A172 (cell line): Measurements from ENCODE around the gene SAP30. TPM values are rescaled to one million over a fixed set of nuclear protein-coding genes. Genes with fewer than 3 reads are reported as not detected.

Experiments
- DNase-seq: peaks from one replicate; pipeline ENCODE4 v3.0.0-alpha.2; 2015; ENCODE audit warnings: low spot score
- total RNA-seq: library from RNA; depleted of rRNA; stranded (reverse); fragments of >200 nt; shearing (Covaris generic); gene quantifications from 2 replicates; pipeline ENCODE4 v1.2.3, GENCODE V29; 2014

SAP30 gene
- total RNA-seq, 1 experiment from 2014 or later: 69.5 TPM

DNA sequence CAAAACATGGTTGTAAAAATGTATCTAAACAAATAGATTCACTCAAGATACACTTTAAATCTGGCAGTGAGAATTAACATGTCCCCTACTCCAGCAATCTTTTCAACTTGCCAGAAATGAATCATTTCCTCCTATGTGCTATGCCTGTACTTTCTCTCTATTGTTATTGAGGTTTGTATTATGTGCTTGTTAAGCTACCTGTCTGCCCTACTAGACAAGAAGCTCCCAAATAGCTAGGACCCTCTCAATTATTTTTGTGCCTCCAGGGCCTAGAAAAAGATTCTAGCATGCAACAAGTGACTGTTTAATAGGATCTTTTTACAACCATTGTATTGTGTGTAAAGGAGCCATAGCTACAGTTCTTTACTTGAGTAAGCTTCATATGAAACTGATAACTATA lies 3.5 kb upstream of the SAP30 start:
- peak; percentile 19 for DNase-seq

DNA sequence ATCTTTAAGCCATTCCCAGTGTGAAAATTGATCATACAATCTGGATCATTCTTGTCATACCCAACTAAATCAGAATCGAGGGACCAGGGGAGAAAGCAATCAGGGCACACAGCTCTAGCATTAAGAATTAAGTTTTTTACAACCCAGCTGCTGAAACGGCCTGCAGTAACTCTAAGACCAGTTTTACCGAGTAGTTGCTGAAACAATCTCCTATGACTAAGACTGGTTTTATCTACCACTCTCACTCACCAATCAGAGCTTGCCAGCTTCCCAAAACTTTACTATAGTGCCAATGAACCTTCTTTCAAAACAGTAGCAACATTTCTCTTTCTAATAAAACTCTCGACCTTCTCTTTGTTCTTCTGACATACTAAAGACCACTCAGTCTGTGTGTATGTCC lies 2.8 kb upstream of the SAP30 start:
- peak; percentile 36 for DNase-seq

DNA sequence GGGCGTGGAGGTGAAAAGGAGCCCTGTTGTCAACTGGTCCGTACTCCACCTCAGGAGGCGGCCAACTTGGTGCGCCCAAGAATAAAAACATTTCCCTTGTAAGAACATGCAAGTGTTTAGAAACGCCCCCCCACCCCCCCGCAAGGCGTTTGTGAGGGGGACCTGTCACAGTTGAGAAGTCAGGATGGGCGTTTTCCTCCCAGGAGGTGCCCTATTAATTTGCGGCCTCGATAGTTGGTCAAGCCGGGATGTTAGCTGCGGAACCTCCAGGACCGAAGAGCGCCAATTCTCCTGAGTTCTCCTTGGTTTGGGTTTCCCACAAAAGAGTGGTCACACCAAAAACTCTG lies 651 bp upstream of the SAP30 start:
- peak; percentile 47 for DNase-seq

DNA sequence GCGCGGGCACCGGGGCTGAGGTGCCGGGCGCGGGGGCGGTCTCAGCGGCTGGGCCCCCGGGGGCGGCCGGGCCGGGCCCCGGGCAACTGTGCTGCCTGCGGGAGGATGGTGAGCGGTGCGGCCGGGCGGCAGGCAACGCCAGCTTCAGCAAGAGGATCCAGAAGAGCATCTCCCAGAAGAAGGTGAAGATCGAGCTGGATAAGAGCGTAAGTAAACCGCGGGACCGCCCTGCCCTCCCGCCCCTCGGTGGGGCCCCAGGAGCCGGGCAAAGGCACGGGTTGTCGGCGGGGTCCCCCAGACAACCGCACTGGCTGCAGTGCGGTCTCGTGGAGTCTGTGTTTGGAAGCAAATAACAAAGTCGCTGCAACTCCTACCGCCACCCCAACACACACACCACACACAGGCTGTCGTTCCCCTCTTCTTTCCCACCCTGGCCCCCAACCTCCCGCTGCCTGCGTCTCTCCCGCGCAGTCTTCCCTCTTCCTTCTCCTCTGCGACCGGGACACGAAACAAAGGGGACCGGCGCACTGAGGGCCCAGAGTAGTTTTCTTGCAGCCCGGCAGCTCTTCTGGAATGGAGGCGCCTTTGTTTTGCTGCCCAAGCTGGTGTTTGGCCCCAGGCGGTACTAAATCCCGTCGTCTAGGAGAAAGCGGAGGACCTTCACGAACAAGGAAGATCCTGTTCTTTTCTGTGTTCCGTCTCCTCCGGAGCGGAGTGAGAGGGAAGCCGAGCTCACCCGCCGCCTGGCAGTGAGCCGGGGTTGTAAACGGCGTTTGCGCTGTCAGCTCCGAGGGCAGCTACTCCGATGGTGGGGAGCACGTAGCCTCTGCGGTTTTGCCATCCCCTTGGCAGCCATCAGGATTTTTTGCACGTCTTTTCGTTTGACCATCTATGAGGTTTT lies 788 bp downstream of the SAP30 start:
- peak; percentile 37 for DNase-seq

DNA sequence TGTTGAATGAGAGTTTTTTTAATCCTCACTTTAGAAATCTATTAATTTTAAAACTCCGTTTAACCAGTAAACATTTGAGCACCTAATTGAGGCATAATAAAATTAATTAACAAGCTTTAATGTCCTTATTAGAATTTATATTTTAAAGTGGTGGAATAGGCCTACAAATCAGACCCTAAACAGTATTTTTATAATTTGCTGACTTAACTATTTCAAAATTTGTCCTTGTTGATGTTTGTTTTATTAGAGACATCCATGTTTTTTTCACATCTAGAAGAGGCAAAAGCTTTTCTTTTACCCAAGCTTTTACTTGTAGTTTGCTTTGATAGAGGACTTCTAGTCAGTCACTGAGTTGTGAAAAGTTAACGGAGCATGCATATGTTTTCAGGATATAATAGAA lies 3.8 kb downstream of the SAP30 start:
- no peak for DNase-seq

DNA sequence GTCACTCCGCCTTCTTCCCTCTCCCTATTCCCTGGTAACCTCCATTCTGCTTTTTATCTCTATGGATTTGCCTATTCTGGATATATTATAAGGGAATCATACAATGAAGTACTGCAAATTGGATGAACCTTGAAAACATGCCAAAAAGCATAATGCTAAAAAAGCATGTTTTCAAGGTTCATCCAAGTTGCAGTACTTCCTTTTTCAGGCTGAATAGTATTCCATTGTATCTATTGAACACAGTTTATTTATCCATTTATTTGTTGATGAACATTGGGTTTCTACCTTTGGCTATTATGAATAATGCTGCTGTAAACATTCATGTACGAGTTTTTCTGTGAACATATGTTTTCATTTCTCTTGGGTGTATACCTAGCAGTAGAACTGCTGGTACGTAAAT lies 9.2 kb downstream of the SAP30 start:
- no peak for DNase-seq

DNA sequence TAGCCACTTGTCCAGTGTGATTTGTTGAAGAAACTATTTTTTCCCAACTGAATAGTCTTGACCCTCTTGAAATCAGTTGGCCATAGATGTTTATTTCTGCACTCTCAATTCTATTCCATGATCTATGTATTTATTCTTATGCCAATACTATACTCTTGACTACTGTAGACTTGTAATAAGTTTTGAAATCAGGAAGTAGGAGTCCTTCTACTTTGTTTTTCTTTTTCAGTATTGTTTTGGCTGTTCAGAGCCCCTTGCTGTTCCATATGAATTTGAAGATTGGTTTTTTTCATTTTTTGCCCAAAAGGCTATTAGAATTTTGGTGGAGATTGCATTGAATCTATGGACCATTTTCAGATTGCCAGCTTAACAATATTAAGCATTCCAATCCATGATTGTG lies 10.2 kb downstream of the SAP30 start:
- DNase-seq: no peak

DNA sequence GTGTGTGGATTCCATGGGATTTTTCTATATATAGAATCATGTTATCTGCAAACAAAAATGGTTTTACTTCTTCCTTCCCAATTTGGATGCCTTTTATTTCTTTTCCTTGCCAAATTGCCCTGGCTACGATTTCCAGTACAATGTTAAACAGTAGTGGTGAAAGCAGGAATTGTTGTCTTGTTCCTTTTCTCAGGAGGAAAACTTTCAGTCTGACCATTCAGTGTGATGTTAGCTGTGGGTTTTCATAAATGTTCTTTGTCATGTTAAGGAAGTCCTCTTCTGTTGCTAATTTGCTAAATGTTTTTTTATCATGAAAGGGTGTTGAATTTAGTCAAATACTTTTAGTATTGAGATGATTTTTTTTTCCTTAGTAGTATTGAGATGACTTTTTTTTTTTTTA lies 10.9 kb downstream of the SAP30 start:
- DNase-seq: no peak

DNA sequence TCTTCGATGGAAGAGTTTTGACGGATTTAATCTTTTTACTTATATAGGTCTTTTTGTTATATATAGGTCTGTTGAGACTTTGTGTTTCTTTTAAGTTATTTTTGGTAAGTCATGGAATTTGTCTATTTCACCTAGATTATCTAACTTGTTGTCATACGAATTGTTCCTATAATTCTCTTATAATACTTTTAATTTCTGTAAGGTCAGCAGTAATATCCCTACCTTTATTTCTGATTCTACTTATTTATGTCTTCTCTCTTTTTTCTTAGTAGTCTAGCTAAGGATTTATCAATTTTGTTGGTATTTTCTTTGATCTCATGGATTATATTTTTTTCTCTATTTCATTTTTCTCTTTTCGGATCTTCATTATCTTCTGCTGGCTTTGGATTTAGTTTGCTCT lies 11.6 kb downstream of the SAP30 start:
- no peak for DNase-seq

DNA sequence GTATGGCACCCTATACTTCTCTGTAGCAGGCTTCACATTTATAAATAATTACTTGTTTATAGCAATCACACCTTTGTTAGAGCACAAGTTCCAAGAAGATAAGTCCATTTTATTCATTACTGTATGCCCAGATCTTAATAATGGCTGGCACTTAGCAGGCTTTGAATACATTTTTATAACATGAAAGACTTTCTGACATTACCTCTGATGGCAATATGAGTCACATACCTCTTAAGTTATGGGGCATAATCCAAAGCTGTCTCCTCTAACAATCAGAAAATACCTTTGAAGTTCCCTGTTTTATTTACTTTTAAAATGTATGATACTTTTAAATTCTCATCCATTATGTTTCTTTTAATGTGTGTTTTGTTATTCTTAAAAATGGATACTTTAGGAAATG lies 16.0 kb downstream of the SAP30 start:
- DNase-seq: no peak

DNA sequence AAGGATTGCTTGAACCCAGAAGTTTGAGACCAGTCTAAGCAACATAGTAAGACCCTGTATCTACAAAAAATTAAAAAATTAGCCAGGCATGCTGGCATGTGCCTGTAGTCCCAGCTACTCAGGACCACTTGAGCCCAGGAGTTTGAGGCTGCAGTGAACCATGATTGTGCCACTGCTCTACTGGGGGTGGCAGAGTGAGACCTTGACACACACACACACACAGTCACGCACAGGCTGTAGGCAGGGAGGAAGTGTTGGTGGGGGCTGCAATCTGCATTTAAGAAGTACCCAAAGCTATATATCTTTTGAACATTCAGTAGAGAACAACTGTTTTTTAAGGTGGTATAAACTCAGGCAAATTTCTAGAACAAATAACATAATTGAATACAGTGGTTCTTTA lies 20.9 kb downstream of the SAP30 start:
- no peak for DNase-seq

DNA sequence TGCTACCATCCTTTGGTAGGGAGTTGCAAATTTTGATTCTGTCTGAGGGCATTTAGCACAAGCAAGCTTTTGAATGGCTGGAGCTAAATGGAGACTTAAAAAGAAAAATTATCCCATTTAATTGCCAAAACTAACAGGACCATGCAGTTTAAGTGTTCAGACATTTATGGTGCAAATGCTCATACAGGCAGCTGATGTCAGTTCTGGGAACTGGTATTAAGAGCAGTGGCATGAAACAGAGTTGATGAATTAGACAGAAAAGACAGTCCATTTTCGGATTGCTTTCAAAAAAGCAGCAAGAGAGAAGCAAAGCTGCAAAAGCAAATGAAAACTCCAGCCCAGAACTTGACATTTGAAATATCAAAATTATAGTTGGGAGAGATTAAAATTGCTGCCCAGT lies 26.9 kb downstream of the SAP30 start:
- DNase-seq: no peak

DNA sequence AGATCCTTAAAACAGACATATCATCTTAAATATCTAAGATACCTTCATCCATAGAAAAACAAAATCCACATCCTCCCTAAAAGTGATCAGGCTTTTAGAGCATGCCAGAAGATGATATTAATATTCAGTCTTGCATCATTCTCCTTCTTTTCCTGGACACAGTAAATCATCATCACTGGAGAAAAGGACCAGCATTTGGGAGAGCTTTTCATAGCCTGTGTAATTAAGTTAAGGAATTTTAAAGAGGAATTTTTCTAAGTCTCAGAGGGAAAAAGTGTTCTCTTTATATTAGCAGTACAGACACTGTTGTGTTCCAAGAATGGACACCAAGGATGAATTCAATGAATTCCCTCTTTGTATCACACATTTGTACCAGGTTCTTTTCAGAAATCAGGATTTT lies 27.5 kb downstream of the SAP30 start:
- no peak for DNase-seq

DNA sequence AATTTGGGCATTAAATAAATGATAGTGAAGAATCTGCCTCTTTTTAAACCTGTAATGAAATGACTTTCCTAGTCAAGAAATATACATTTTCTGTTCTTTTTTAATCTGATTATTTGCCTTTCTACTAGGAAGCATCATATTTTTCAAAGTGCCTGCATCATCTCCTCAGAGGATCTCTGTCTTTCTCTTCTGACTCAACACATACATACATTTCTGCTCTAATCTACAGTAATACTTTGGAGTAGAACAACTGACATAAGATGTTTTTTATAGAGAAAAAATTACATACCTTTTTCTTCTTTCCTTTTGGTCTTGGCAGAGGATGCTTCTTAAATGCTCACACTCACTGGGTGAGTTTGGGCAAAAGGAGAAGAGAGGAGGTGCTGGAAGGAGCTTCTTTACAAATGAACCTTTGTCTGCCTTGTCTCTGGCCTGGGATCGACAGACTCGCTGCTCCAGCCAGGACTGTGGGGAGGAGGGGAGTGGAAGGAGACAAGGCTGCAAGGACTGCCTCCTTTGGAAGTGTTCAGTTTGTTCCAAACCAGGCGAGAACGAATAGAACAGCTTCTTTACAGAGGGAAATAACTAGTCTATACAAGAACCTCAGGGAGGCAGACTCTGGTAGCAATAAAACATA lies 28.1 kb downstream of the SAP30 start, which contains the start of gene SCRG1:
Gene SCRG1 (minus strand): TSS at position 338 of the 637 bp plus-strand sequence. CDS start 7,702 bp downstream, outside the sequence.
- no peak for DNase-seq

DNA sequence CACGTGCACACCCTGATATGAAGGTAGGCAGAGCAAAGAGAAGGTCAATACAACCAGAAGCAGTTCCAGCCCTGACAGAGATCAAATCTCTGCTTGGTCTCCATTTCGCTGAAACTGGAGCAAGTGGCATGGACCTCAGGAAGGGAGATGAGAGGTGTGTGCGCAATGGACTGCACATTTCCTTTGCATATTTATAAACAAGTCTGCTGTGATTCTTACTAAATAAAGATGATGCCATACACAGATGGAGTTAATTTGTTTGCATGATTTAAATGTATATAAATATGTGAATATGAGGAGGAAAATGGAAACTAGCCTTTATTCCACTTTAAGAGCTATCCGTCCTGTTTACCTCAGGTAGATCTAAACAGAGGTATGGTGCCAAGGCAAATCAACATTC lies 30.3 kb downstream of the SAP30 start:
- no peak for DNase-seq

DNA sequence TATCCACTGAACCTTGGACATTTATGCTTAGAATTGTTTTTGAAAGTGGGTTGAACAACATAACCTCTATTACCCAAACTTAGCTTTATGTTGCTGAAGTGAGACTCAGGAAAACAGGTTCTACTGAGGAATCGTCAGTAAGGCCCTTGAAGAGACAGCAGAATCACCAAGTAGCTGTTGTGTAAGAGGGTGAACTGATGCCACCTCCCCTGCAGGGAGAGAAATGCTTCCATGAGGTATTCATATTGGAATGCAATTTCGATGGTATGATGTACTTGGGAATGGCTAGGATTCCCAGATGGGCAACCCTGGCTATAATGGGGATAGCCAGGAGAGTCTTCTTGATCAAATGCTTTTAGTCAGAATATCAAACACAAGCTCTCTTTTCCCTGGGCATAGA lies 32.3 kb downstream of the SAP30 start:
- DNase-seq: peak; percentile 6

DNA sequence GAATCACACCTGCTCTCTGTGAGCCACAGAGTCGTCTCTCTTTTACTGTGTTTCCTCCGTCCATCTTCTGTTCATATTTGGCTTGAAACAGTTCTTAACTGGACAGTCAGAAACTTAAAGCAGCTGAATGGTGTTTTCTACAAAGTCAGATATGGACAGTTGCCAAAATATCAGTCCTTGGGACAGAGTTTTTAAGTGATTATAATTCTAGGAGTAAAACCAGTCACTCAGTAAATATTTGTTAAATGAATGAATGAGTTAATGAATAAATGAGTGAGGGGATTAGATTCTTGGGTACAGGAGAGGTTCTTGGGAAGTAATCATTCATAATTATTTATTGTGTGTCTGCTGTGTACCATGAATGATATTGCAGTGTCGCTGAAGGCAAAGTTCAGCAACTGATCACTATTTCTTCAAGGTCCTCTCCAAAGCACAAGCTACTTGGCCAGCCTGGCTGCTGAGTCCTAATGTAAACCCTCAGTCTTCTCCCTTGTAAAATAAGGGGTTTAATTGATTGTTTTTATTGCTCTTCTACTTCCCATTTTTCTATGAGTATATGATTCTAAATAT lies 33.6 kb downstream of the SAP30 start:
- no peak for DNase-seq

DNA sequence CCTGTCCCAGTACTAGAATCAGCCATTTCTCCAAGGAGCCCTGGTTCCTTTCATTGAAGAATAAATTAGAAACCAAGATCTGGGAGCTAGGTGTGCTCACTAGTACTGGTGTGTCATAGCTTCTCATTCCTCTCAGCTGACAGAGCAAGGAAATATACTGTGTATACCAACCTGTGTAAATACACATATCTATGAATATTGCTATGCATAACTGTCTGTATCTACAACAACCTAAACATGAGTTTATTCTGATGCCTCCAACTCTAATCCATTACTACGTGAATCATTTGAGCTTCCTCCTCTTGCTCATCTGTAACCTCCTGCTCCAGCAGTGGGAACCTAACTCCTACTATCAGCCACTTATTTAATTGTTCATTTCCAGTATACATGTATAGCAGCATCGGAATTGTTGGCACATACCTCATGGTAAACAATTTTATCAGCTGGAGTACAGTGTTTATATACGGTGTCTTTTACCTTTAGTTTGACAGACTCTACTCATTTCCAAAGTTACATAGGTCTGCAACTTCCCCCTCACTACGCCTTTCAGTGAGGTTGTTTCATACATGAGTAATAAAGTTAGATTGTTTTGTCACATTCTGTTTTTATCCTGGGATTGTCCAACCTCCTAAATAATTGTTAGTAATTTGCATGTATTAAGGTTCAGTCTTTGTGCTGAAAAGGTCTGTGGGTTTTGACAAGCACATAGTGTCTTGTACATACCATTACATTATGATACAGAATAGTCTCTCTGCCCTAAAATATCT lies 35.3 kb downstream of the SAP30 start:
- no peak for DNase-seq

DNA sequence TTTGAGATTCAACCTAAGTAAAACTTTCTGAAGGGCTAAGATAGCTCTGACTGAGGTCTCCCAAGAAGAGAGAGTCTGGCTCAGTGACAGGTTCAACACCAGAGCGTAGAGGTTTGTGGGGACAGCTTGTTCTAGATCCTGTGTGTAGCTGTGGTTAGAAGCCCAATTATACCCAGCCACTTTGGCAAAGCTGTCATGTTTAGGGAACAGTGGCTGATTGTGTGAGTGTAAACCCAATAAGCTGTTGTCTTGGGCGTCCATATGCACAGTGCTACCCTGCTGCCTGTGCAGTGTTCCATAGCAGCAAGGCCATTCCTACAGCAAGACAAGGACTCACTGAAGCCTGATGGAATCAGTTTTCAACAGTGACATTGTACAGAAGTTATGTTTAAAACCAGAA lies 39.3 kb downstream of the SAP30 start:
- no peak for DNase-seq

DNA sequence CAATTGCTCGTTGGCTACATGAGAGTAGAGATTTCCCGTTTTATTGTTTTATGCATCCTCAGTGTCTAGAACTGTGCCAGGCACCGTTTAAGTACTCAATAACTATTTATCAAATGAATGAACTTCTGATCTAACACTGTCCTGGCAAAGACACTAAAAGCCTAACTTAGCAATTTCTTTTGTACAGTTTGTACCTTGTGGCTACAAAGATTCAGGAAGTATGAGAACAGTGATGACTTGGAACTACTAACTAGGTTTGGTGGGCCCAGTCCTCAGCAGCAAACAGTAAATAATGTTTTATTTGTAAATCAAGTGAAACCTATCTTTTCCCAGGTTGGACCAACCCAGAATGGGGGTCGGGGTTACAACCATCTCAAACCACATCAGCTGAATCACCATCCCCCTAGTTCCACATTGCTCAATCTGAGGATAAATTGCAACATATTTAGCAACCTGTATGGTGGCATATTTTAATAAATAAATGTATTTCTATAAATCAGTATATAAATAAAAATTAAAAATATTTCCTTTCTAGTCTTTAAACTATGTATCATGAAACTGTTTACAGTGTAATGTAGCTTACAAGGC lies 40.4 kb downstream of the SAP30 start:
- DNase-seq: no peak

DNA sequence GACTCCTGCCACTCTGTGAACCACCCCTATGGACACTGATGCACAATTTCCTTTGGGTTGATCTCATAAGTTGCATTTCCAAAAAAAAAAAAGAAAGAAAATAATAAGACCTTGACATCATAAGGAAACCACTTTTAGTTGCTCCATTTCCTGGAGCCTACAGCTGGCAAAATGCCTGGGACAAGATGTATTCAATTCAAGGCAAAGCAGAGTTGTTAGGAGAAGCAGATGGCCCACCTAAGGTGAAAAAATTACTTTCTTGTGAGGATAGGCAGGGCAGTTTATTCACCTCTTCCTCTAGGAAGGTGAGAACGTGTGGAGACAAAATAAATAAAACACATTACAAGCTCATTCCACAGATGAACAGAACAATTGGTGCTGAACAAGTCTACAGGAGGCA lies 42.3 kb downstream of the SAP30 start:
- DNase-seq: no peak

DNA sequence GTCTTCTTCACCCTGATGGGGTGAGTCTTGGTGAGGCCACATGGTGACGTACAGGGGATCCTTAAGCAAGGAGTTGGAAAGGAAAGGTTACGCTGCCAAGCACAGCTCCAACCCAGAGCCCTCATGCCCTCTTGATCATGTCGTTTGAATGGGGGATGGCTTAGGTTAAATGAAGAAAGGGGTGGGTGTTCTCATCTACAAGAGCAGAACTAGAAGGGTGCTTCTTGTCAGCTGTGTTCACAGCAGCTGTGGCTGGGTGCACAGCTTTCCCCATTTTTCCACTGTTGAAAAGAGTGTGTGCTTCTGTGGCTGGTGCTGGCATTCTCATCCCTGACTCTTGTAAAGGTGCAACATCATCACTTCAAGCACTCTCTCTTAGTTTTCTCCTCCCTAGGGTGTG lies 43.7 kb downstream of the SAP30 start:
- DNase-seq: no peak
